HG03064 (cell line): ENCODE data around the gene DCAKD.
A peak's percentile ranks its signal among the peaks of the same experiment; 100 is the strongest.

Source experiments
- ATAC-seq: cut with Tn5 transposase; IDR thresholded peaks from one replicate; pipeline ENCODE4 v1.9.1; 2021; ENCODE audit warnings: low read depth; ENCODE audit not compliant: unreplicated experiment

DCAKD gene

GRCh38 chr17:45051060-45051719 lies at the start of gene DCAKD:
Gene DCAKD, minus strand, starts transcription at chr17:45051632. Its CDS starts 16,747 bp downstream, at chr17:45034885.
- ATAC-seq = peak; percentile 84

- ATAC-seq = no peak
Observed at GRCh38 chr17:45098869-45099616, 47.6 kb upstream of the DCAKD start.

GRCh38 chr17:45098081-45098868 lies 46.8 kb upstream of the DCAKD start:
- no peak for ATAC-seq

GRCh38 chr17:45096926-45097325 lies 45.5 kb upstream of the DCAKD start:
- ATAC-seq = no peak

GRCh38 chr17:45096141-45096540 lies 44.7 kb upstream of the DCAKD start:
- ATAC-seq = no peak

GRCh38 chr17:45093444-45094110 lies 42.1 kb upstream of the DCAKD start:
- ATAC-seq = no peak

GRCh38 chr17:45092911-45093430 lies 41.5 kb upstream of the DCAKD start:
- ATAC-seq = no peak

GRCh38 chr17:45091778-45092425 lies 40.5 kb upstream of the DCAKD start:
- ATAC-seq = no peak

GRCh38 chr17:45090711-45091110 lies 39.3 kb upstream of the DCAKD start:
- ATAC-seq = no peak

- no peak for ATAC-seq
Observed at GRCh38 chr17:45088741-45089140, 37.3 kb upstream of the DCAKD start.

- ATAC-seq = no peak
Observed at GRCh38 chr17:45087978-45088377, 36.5 kb upstream of the DCAKD start.

- no peak for ATAC-seq
Observed at GRCh38 chr17:45087504-45087975, 36.1 kb upstream of the DCAKD start.

- ATAC-seq = no peak
Observed at GRCh38 chr17:45086865-45087503, 35.6 kb upstream of the DCAKD start.

- no peak for ATAC-seq
Observed at GRCh38 chr17:45086391-45086790, 35.0 kb upstream of the DCAKD start.

- ATAC-seq = no peak
Observed at GRCh38 chr17:45081047-45081703, 29.7 kb upstream of the DCAKD start.

- no peak for ATAC-seq
Observed at GRCh38 chr17:45077643-45078042, 26.2 kb upstream of the DCAKD start.

GRCh38 chr17:45073414-45074070 lies 22.1 kb upstream of the DCAKD start:
- no peak for ATAC-seq

GRCh38 chr17:45070809-45071208 lies 19.4 kb upstream of the DCAKD start:
- no peak for ATAC-seq
